IMR-90 (cell line): Measurements from ENCODE around the gene IL17RE. TPM values are rescaled to one million over a fixed set of nuclear protein-coding genes. Genes with fewer than 3 reads are reported as not detected.
A peak's percentile ranks its signal among the peaks of the same experiment; 100 is the strongest.

Experiments used
- ATAC-seq: fragments of 200-7000 bp; cut with Tn5 transposase; 2 replicates; pipeline ENCODE4 v1.9.1; 2020; ENCODE audit warnings: low read depth, mild to moderate bottlenecking, moderate library complexity
- BruUV-seq: library from RNA; stranded (reverse); fragments of 400-500 nt; replicated peaks from 2 replicates; lab custom pipeline; 2021; lab: Mats Ljungman, UMichigan
- CTCF ChIA-PET: fragments of 300-600 bp; formaldehyde crosslinking; extraction: SDS; loops from one replicate; lab custom pipeline; 2021; ENCODE audit warnings: antibody characterized with exemption; lab: Yijun Ruan, JAX
- POLR2A ChIA-PET: fragments of 300-600 bp; sonication (Branson Sonifier 250); formaldehyde crosslinking; loops from one replicate; lab custom pipeline; 2022; ENCODE audit warnings: antibody characterized with exemption; ENCODE audit not compliant: unreplicated experiment; lab: Charles Lee
- DNase-seq: peaks from one replicate; pipeline ENCODE4 v3.0.0; 2013
- H2AFZ ChIP-seq: replicated peaks from 2 replicates; pipeline ENCODE3; 2013; ENCODE audit warnings: low read length, mild to moderate bottlenecking; ENCODE audit not compliant: poor library complexity
- H2AK5ac ChIP-seq: 2 replicates; pipeline ENCODE4 v1.6.1; 2013; ENCODE audit warnings: low read depth, low read length, inconsistent platforms
- H2AK9ac ChIP-seq: replicated peaks from 2 replicates; pipeline ENCODE3; 2013; ENCODE audit warnings: mild to moderate bottlenecking, low read depth, low read length, moderate library complexity; ENCODE audit not compliant: poor library complexity
- H2BK120ac ChIP-seq: 2 replicates; pipeline ENCODE4 v1.6.1; 2013; ENCODE audit warnings: low read depth, low read length, inconsistent platforms
- H2BK15ac ChIP-seq: 3 replicates; pipeline ENCODE4 v1.6.1; 2013; ENCODE audit warnings: low read depth, low read length, inconsistent platforms
- H2BK20ac ChIP-seq: 2 replicates; pipeline ENCODE4 v1.6.1; 2013; ENCODE audit warnings: low read depth, mild to moderate bottlenecking, inconsistent platforms, low read length, moderate library complexity
- H2BK5ac ChIP-seq: 2 replicates; pipeline ENCODE4 v1.6.1; 2013; ENCODE audit warnings: mild to moderate bottlenecking, low read depth, low read length, inconsistent platforms; ENCODE audit not compliant: poor library complexity, severe bottlenecking
- H3K14ac ChIP-seq: replicated peaks from 2 replicates; pipeline ENCODE4 v1.6.1; 2013; ENCODE audit warnings: low read depth, low read length, inconsistent platforms
- H3K18ac ChIP-seq: 2 replicates; pipeline ENCODE4 v1.6.1; 2013; ENCODE audit warnings: low read depth, low read length, control low read depth
- H3K23ac ChIP-seq: 2 replicates; pipeline ENCODE4 v1.6.1; 2013; ENCODE audit warnings: low read depth, low read length, inconsistent platforms
- H3K27ac ChIP-seq: 2 replicates; pipeline ENCODE4 v1.5.1; 2013; ENCODE audit warnings: mild to moderate bottlenecking, control low read depth, low read length; ENCODE audit not compliant: insufficient read depth
- H3K27me3 ChIP-seq: 2 replicates; pipeline ENCODE4 v1.6.1; 2013; ENCODE audit warnings: low read length; ENCODE audit not compliant: control insufficient read depth, insufficient read depth
- H3K36me3 ChIP-seq: 2 replicates; pipeline ENCODE4 v1.6.1; 2013; ENCODE audit warnings: low read length, mixed read lengths; ENCODE audit not compliant: control insufficient read depth, insufficient read depth
- H3K4ac ChIP-seq: 2 replicates; pipeline ENCODE4 v1.6.1; 2013; ENCODE audit warnings: low read depth, low read length, inconsistent platforms
- H3K4me1 ChIP-seq: 2 replicates; pipeline ENCODE4 v1.6.1; 2013; ENCODE audit warnings: low read length, mixed read lengths; ENCODE audit not compliant: control insufficient read depth, insufficient read depth
- H3K4me2 ChIP-seq: 2 replicates; pipeline ENCODE4 v1.6.1; 2013; ENCODE audit warnings: low read depth, mild to moderate bottlenecking, control low read depth, low read length, moderate library complexity
- H3K4me3 ChIP-seq: 2 replicates; pipeline ENCODE4 v1.5.1; 2013; ENCODE audit warnings: low read depth, mild to moderate bottlenecking, control low read depth, low read length, moderate library complexity; ENCODE audit not compliant: insufficient read depth
- H3K56ac ChIP-seq: 2 replicates; pipeline ENCODE4 v1.6.1; 2013; ENCODE audit warnings: low read length, inconsistent platforms; ENCODE audit not compliant: insufficient read depth; ENCODE audit errors: extremely low read depth
- H3K79me1 ChIP-seq, 2 experiments: 2 replicates each; pipeline ENCODE4 v1.6.1; 2013; ENCODE audit warnings: low read length in 2 of 2, inconsistent platforms in 1 of 2, low read depth in 1 of 2
- H3K9ac ChIP-seq: 2 replicates; pipeline ENCODE4 v1.6.1; 2013; ENCODE audit warnings: low read depth, low read length, control low read depth
- H3K9me1 ChIP-seq: 2 replicates; pipeline ENCODE4 v1.6.1; 2013; ENCODE audit warnings: low read length, inconsistent platforms; ENCODE audit not compliant: insufficient read depth
- H3K9me3 ChIP-seq: 2 replicates; pipeline ENCODE4 v1.6.1; 2013; ENCODE audit warnings: low read length; ENCODE audit not compliant: control insufficient read depth, insufficient read depth
- H4K20me1 ChIP-seq: 2 replicates; pipeline ENCODE4 v1.6.1; 2013; ENCODE audit warnings: low read length, inconsistent platforms; ENCODE audit not compliant: insufficient read depth
- H4K5ac ChIP-seq: 2 replicates; pipeline ENCODE4 v1.6.1; 2013; ENCODE audit warnings: mild to moderate bottlenecking, low read depth, low read length, control low read depth
- H4K8ac ChIP-seq, 2 experiments: 2 replicates each; pipeline ENCODE4 v1.6.1; 2013; ENCODE audit warnings: low read depth in 2 of 2, low read length in 2 of 2, control low read depth in 1 of 2, inconsistent platforms in 1 of 2
- H4K91ac ChIP-seq: 2 replicates; pipeline ENCODE4 v1.6.1; 2013; ENCODE audit warnings: low read depth, low read length, inconsistent platforms; ENCODE audit not compliant: insufficient read depth
- BHLHE40 ChIP-seq: fragments of 150-350 bp; IDR thresholded peaks from 2 replicates; pipeline ENCODE4 v1.6.1; 2016; ENCODE audit warnings: mild to moderate bottlenecking, low read depth, low read length
- CTCF ChIP-seq: conservative IDR thresholded peaks from 2 replicates; pipeline ENCODE4 v1.5.1; 2012; ENCODE audit warnings: mild to moderate bottlenecking, low read depth, low read length, improper control_type of control experiment
- ELK1 ChIP-seq: fragments of 150-350 bp; IDR thresholded peaks from 2 replicates; pipeline ENCODE4 v1.6.1; 2016; ENCODE audit warnings: low read depth, mild to moderate bottlenecking, low read length, moderate library complexity, borderline replicate concordance
- FOS ChIP-seq: fragments of 150-350 bp; IDR thresholded peaks from 2 replicates; pipeline ENCODE4 v1.6.1; 2016; ENCODE audit warnings: low read depth, low read length
- MAFK ChIP-seq: IDR thresholded peaks from 2 replicates; pipeline ENCODE4 v1.6.1; 2012; ENCODE audit warnings: low read depth, low read length, improper control_type of control experiment
- MAZ ChIP-seq: IDR thresholded peaks from 2 replicates; pipeline ENCODE4 v1.6.1; 2012; ENCODE audit warnings: low read depth, mild to moderate bottlenecking, low read length, improper control_type of control experiment, moderate library complexity, borderline replicate concordance
- POLR2A ChIP-seq: IDR thresholded peaks from 2 replicates; pipeline ENCODE4 v1.6.1; 2012; ENCODE audit warnings: mild to moderate bottlenecking, low read depth, low read length
- RAD21 ChIP-seq: IDR thresholded peaks from 2 replicates; pipeline ENCODE4 v1.6.1; 2012; ENCODE audit warnings: low read length, improper control_type of control experiment
- RCOR1 ChIP-seq: IDR thresholded peaks from 2 replicates; pipeline ENCODE4 v1.6.1; 2012; ENCODE audit warnings: mild to moderate bottlenecking, low read length, improper control_type of control experiment; ENCODE audit not compliant: insufficient replicate concordance
- SMC3 ChIP-seq: fragments of 150-350 bp; IDR thresholded peaks from 2 replicates; pipeline ENCODE4 v1.6.1; 2016; ENCODE audit warnings: low read depth, mild to moderate bottlenecking, antibody characterized with exemption, low read length, moderate library complexity
- USF2 ChIP-seq: fragments of 150-350 bp; IDR thresholded peaks from 2 replicates; pipeline ENCODE4 v1.6.1; 2017; ENCODE audit warnings: mild to moderate bottlenecking, antibody characterized with exemption, low read length, low read depth
- WGBS, 2 experiments: methylation state at CpG; one replicate each; pipeline versions ENCODE4 v1.1.5 to v1.1.7; 2013; ENCODE audit warnings: missing lambda C conversion rate in 2 of 2; ENCODE audit not compliant: insufficient read length in 1 of 2; ENCODE audit errors: extremely low coverage in 2 of 2; 5-methylcytosine and 5-hydroxymethylcytosine counted together
- dilution Hi-C: fragments of 300-500 bp; cut with HindIII; formaldehyde crosslinking; loops from one replicate; pipeline ENCODE4 v1.14.3; 2018; ENCODE audit warnings: low sequenced_read_pairs; ENCODE audit not compliant: unreplicated experiment
- in situ Hi-C: fragments of 300-500 bp; cut with MboI; formaldehyde crosslinking; loops from 3 replicates; pipeline ENCODE4 v1.14.3; 2019; ENCODE audit warnings: low sequenced_read_pairs, inconsistent platforms, mixed read lengths
- intact Hi-C: fragments of 100-400 bp; cut with micrococcal nuclease; formaldehyde crosslinking; loops from 2 replicates; pipeline ENCODE4 v1.10.0; 2022
- polyA plus RNA-seq, 3 experiments: library from polyadenylated mRNA; depleted of rRNA; stranded (reverse); fragments of >200 nt; gene quantifications; 2 replicates each; pipeline ENCODE4 v1.2.3, GENCODE V29; 2012; ENCODE audit warnings: low replicate concordance in 1 of 3
- total RNA-seq: library from RNA; depleted of rRNA; stranded (reverse); fragments of >200 nt; gene quantifications from 2 replicates; pipeline ENCODE4 v1.2.3, GENCODE V29; 2012

Gene IL17RE
- total and polyA plus RNA-seq, 2 of the 4 experiments (the other 2 are of a cell fraction), result 0.90 to 7.2 TPM

GRCh38 chr3:9876991-9877390 is 25.7 kb upstream of the IL17RE start:
- ATAC-seq (no peak), DNase-seq (no peak)
- Histone ChIP-seq H3K27me3 (peaks cover 4% of the 10 kb centered on the region; the same call in 1 of the 2 replicates), H3K14ac (no peak overlapping the region), H3K36me3 (no peaks in the 10 kb centered on the region), H4K91ac (no peak overlapping the region), H3K27ac (no peak overlapping the region), H3K56ac (no peak overlapping the region), H2AFZ (peak overlapping the region; percentile 43), H3K4me1 (peaks cover 2% of the 10 kb centered on the region; the same call in 1 of the 2 replicates), H3K18ac (no peak overlapping the region), H3K9me3 (no peaks in the 10 kb centered on the region), H3K9ac (no peak overlapping the region), H3K79me1 (no peaks in the 10 kb centered on the region), H3K23ac (no peak overlapping the region), H3K9me1 (peaks cover 2% of the 10 kb centered on the region), H4K5ac (no peak overlapping the region), H2BK120ac (0 out of 2 replicates have a peak overlapping the region, but pooled peaks have one; percentile 1), H3K4ac (no peak overlapping the region), H4K20me1 (no peaks in the 10 kb centered on the region), H2BK15ac (no peak overlapping the region), H2BK5ac (no peak overlapping the region), H2AK9ac (no peak overlapping the region), H2AK5ac (no peak overlapping the region), H3K4me2 (no peak overlapping the region), H3K4me3 (no peak overlapping the region), H4K8ac (no peak overlapping the region), H2BK20ac (no peak overlapping the region)
- no TSS peak for BruUV-seq
- in situ Hi-C loops, result no loop called here
- WGBS, 2 experiments, result 100% methylated on average over 1 of the region's 12 CpGs; no CpG with 5 or more reads in 1 of the 2 experiments
- dilution Hi-C loops, result no loop called here
- intact Hi-C loops, result no loop called here
- ChIA-PET POLR2A (no interaction called here), CTCF (no interaction called here)
- TF ChIP-seq POLR2A (no peak), ELK1 (no peak), RCOR1 (no peak), MAZ (no peak), SMC3 (no peak), MAFK (no peak), RAD21 (no peak), CTCF (no peak), BHLHE40 (no peak), FOS (no peak), USF2 (no peak)
